HepG2 (cell line): ENCODE results near the gene VKORC1. TPM values are rescaled to one million over a fixed set of nuclear protein-coding genes. Genes with fewer than 3 reads are reported as not detected.

Experiments
- ARID3A ChIP-seq: IDR thresholded peaks from 2 replicates; pipeline ENCODE4 v1.6.1; 2012; ENCODE audit warnings: low read depth, low read length, improper control_type of control experiment
- CBFB ChIP-seq: sonication (generic); formaldehyde crosslinking; IDR thresholded peaks from 2 replicates; pipeline ENCODE4 v1.4.0; 2020; ENCODE audit warnings: missing genetic modification reagents
- FOXC1 ChIP-seq: sonication (generic); formaldehyde crosslinking; IDR thresholded peaks from 2 replicates; pipeline ENCODE4 v1.8.0; 2022; ENCODE audit warnings: mild to moderate bottlenecking, missing genetic modification reagents, borderline replicate concordance
- HOMEZ ChIP-seq: IDR thresholded peaks from 2 replicates; pipeline ENCODE4 v1.6.1; 2016; ENCODE audit warnings: low read depth
- NCOA1 ChIP-seq: sonication (generic); formaldehyde crosslinking; IDR thresholded peaks from 2 replicates; pipeline ENCODE4 v1.9.0; 2021; ENCODE audit warnings: missing genetic modification reagents
- PCBP1 ChIP-seq: fragments of 200-400 bp; formaldehyde crosslinking; IDR thresholded peaks from 2 replicates; pipeline ENCODE4 v1.6.1; 2017; ENCODE audit warnings: mild to moderate bottlenecking, low read depth, low read length, borderline replicate concordance
- SP4 ChIP-seq: sonication (generic); formaldehyde crosslinking; IDR thresholded peaks from 2 replicates; pipeline ENCODE4 v1.8.1; 2023; ENCODE audit warnings: mild to moderate bottlenecking, missing genetic modification reagents
- SRY ChIP-seq: sonication (generic); formaldehyde crosslinking; IDR thresholded peaks from 2 replicates; pipeline ENCODE4 v1.8.0; 2022; ENCODE audit warnings: mild to moderate bottlenecking, missing genetic modification reagents
- TP53 ChIP-seq: sonication (generic); formaldehyde crosslinking; conservative IDR thresholded peaks from 2 replicates; pipeline ENCODE4 v1.4.0; 2020; ENCODE audit warnings: missing genetic modification reagents
- XRCC5 ChIP-seq: fragments of 200-400 bp; formaldehyde crosslinking; optimal IDR thresholded peaks from 2 replicates; pipeline ENCODE3; 2017; ENCODE audit warnings: mild to moderate bottlenecking, low read length
- ZFP36L1 ChIP-seq: sonication (generic); formaldehyde crosslinking; IDR thresholded peaks from 2 replicates; pipeline ENCODE4 v1.8.0; 2022; ENCODE audit warnings: mild to moderate bottlenecking, missing genetic modification reagents, moderate library complexity
- ZNF296 ChIP-seq: sonication (generic); formaldehyde crosslinking; conservative IDR thresholded peaks from 2 replicates; pipeline ENCODE4 v1.5.0; 2020; ENCODE audit warnings: mild to moderate bottlenecking, missing genetic modification reagents
- ZNF343 ChIP-seq: sonication (generic); formaldehyde crosslinking; IDR thresholded peaks from 2 replicates; pipeline ENCODE4 v1.4.0; 2020; ENCODE audit warnings: mild to moderate bottlenecking, missing genetic modification reagents
- ZNF354B ChIP-seq: sonication (generic); formaldehyde crosslinking; IDR thresholded peaks from 2 replicates; pipeline ENCODE4 v1.8.0; 2022; ENCODE audit warnings: mild to moderate bottlenecking, missing genetic modification reagents
- ZNF430 ChIP-seq: sonication (generic); formaldehyde crosslinking; IDR thresholded peaks from 2 replicates; pipeline ENCODE4 v1.9.0; 2021; ENCODE audit warnings: mild to moderate bottlenecking, missing genetic modification reagents
- ZNF558 ChIP-seq: sonication (generic); formaldehyde crosslinking; IDR thresholded peaks from 2 replicates; pipeline ENCODE4 v1.9.0; 2022; ENCODE audit warnings: mild to moderate bottlenecking, missing genetic modification reagents, borderline replicate concordance
- ZNF674 ChIP-seq: sonication (generic); formaldehyde crosslinking; IDR thresholded peaks from 2 replicates; pipeline ENCODE4 v1.5.0; 2020; ENCODE audit warnings: low read depth, mild to moderate bottlenecking, missing genetic modification reagents
- ZSCAN21 ChIP-seq: sonication (generic); formaldehyde crosslinking; IDR thresholded peaks from 2 replicates; pipeline ENCODE4 v1.8.0; 2022; ENCODE audit warnings: mild to moderate bottlenecking, missing genetic modification reagents, moderate library complexity, borderline replicate concordance
- polyA plus RNA-seq, 8 experiments: library from polyadenylated mRNA; depleted of rRNA in 3 of 8; stranded (reverse) in 7 of 8; unstranded in 1 of 8; fragments of >200 nt; fragmentation: Illumina TruSeq in 4 of 8; extraction: Trizol in 4 of 8; gene quantifications; 2 replicates each; pipeline versions ENCODE4 v1.2.1 to v1.2.3, GENCODE V29; 2011 to 2016; ENCODE audit warnings: low read depth in 4 of 8, missing spikeins in 1 of 8, mixed read lengths in 1 of 8; ENCODE audit not compliant: insufficient read depth in 1 of 8
- total RNA-seq, 5 experiments: library from RNA; depleted of rRNA; stranded (reverse); fragments of >200 nt; fragmentation: Illumina TruSeq; extraction: Trizol; gene quantifications; 2 replicates each; pipeline ENCODE4 v1.2.3, GENCODE V29; 2016; ENCODE audit warnings: low read depth in 1 of 5
- TF ChIP-seq, protein P1 (sequence below): sonication (generic); formaldehyde crosslinking; IDR thresholded peaks from 2 replicates; pipeline ENCODE4; 2020; ENCODE audit warnings: missing genetic modification reagents, mild to moderate bottlenecking, borderline replicate concordance
- TF ChIP-seq, protein P2 (sequence below), 2 experiments: sonication (generic) in 1 of 2; formaldehyde crosslinking in 1 of 2; IDR thresholded peaks; 2 replicates each; pipeline versions ENCODE4 v1.4.0 to v1.6.1; 2018 to 2020; ENCODE audit warnings: missing genetic modification reagents in 2 of 2, borderline replicate concordance in 1 of 2, low read depth in 1 of 2, mild to moderate bottlenecking in 1 of 2, missing biosample characterization in 1 of 2
- TF ChIP-seq, protein P3 (sequence below): sonication (generic); formaldehyde crosslinking; IDR thresholded peaks from 2 replicates; pipeline ENCODE4 v1.8.0; 2022; ENCODE audit warnings: missing genetic modification reagents, low read depth, mild to moderate bottlenecking, borderline replicate concordance

The VKORC1 gene
- total and polyA plus RNA-seq, 2 of the 13 experiments (the other 11 are each of a cell fraction or from before 2014, with no cell fraction given), result 141 to 615 TPM

DNA sequence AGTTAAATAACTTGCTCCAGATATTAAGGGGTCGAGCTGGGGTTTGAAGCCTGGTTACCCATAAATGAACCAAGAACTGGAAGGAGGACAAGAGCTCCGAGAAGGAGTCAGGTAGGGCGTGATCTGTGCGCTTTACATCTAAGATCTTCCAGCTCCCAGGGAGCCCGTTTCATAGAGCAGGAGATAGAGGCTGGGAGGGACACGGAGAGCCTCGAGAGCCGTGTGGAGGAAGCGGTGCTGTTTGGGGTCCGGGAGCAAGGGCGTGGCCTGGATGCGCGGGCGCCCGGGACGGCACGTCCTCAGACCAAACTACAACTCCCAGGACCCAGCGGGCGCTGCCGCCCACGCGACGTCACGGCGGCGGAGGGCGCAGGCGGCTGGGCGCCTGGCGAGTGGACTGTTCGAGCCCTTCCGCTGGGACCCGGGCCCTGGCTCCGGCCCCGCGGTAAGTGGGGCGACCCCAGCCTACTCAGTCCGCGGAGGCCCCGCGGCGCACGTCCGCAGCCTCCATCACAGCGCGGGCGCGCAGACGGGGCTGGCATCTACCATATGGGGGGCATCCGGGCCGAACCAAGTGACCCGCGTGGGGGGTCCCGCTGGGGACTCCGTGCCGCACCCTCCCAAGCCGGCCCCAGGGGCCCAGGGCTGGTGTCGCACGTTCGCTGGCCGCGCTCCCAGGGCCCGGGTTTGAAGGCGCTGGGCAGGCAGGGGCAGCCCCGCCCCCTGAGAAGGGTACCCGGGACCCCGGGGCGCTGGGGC lies 13.6 kb upstream of the VKORC1 start, which contains the start of gene BCKDK (continued):
- TF ChIP-seq, protein P1, sequence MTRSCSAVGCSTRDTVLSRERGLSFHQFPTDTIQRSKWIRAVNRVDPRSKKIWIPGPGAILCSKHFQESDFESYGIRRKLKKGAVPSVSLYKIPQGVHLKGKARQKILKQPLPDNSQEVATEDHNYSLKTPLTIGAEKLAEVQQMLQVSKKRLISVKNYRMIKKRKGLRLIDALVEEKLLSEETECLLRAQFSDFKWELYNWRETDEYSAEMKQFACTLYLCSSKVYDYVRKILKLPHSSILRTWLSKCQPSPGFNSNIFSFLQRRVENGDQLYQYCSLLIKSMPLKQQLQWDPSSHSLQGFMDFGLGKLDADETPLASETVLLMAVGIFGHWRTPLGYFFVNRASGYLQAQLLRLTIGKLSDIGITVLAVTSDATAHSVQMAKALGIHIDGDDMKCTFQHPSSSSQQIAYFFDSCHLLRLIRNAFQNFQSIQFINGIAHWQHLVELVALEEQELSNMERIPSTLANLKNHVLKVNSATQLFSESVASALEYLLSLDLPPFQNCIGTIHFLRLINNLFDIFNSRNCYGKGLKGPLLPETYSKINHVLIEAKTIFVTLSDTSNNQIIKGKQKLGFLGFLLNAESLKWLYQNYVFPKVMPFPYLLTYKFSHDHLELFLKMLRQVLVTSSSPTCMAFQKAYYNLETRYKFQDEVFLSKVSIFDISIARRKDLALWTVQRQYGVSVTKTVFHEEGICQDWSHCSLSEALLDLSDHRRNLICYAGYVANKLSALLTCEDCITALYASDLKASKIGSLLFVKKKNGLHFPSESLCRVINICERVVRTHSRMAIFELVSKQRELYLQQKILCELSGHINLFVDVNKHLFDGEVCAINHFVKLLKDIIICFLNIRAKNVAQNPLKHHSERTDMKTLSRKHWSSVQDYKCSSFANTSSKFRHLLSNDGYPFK (CRISPR knock-in tag), result 0 out of 2 replicates have a peak, but pooled peaks have one; percentile 50
- TF ChIP-seq, protein P2, sequence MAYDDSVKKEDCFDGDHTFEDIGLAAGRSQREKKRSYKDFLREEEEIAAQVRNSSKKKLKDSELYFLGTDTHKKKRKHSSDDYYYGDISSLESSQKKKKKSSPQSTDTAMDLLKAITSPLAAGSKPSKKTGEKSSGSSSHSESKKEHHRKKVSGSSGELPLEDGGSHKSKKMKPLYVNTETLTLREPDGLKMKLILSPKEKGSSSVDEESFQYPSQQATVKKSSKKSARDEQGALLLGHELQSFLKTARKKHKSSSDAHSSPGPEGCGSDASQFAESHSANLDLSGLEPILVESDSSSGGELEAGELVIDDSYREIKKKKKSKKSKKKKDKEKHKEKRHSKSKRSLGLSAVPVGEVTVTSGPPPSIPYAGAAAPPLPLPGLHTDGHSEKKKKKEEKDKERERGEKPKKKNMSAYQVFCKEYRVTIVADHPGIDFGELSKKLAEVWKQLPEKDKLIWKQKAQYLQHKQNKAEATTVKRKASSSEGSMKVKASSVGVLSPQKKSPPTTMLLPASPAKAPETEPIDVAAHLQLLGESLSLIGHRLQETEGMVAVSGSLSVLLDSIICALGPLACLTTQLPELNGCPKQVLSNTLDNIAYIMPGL (CRISPR knock-in tag; IDR thresholded peaks at IDR 0.05; ENCODE audit: borderline replicate concordance in 1 of 2, low read depth in 1 of 2), result peak; percentile 50 to 85
- TF ChIP-seq ZNF558 (peak; percentile 52; the same call in 1 of the 2 replicates), ZFP36L1 (CRISPR knock-in tag) (peak; percentile 84; the same call in 1 of the 2 replicates), ZNF296 (CRISPR knock-in tag) (no peak), ZSCAN21 (CRISPR knock-in tag) (peak; percentile 84), XRCC5 (peak; percentile 63), SRY (peak; percentile 73), ARID3A (no peak), HOMEZ (no peak), CBFB (CRISPR knock-in tag) (peak; percentile 39; the same call in 1 of the 2 replicates), NCOA1 (CRISPR knock-in tag) (no peak), ZNF674 (CRISPR knock-in tag) (no peak), ZNF430 (peak; percentile 81), ZNF343 (CRISPR knock-in tag) (no peak), ZNF354B (CRISPR knock-in tag) (no peak; the same call in 1 of the 2 replicates), FOXC1 (CRISPR knock-in tag) (peak; percentile 86; the same call in 1 of the 2 replicates), SP4 (peak; percentile 84), TP53 (CRISPR knock-in tag) (no peak), PCBP1 (no peak)
- TF ChIP-seq, protein P3, sequence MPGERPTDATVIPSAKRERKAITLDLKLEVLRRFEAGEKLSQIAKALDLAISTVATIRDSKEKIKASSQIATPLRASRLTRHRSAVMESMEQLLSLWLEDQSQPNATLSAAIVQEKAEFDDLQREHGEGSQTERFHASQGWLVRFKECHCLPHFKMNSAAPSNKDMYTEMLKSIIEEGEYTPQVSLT (CRISPR knock-in tag), result no peak
